Kidney glomerular epithelial cell (primary cell): ENCODE data around the gene COL11A2.

ENCODE experiments used
- DNase-seq: peaks from one replicate; lab custom pipeline; 2025; lab: John Stamatoyannopoulos, UW

COL11A2 gene

DNA sequence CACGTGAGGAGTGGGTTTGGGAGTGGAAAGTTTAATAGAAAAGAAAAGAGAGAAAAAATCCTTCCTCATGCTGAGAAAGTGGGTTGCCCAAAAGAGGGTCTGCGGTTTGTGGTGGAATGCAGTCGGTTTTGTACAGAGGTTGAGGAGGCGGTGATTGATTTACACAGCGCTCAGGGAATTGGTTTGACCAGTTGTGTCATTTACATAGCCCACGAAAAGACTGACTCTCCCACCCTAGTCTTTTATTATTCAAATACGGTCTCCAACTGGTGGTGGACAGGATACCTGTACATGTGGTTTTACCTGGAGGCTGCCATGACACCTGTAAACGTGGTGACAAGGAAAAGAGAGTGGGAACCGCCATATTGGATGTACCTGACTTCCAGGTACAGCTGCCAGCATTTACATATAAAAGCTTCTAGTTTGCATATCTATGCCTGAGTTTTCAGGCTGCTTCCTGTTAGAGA lies 74.4 kb downstream of the COL11A2 start:
- no peak for DNase-seq

DNA sequence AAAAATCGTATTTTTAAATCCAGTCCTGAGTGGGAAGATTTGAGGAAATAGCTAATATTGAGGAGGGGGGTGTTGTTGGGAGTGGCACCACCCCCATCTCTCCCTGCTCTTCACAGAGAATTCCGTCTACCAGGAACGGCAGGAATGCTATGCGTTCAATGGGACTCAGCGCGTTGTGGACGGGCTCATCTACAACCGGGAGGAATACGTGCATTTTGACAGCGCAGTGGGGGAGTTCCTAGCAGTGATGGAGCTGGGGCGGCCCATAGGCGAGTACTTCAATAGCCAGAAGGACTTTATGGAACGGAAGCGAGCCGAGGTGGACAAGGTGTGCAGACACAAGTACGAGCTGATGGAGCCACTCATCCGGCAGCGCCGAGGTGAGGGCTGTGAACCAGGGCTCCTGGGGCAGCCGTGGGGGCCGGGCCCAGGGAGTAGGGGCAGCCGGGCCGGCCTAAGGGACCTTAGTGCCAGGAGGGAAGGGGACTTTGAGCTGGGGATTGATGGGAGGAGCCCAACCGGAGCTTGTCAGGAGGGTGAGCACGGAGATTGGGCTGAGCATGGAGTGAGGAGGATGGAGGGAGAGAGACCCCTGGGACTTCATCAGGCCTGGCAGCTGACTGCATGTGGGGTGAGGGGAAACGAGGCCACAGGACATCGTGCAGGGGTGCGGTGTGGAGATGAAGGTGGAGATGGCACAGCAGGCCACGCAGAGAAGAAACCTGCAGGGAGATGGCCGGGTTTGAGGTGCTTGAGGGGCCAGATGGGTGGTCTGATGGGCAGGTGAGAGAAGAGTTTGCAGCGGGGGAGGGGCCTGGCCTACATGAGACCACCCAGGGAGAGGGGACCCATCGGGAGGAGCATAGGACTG lies 75.2 kb downstream of the COL11A2 start:
- no peak for DNase-seq

DNA sequence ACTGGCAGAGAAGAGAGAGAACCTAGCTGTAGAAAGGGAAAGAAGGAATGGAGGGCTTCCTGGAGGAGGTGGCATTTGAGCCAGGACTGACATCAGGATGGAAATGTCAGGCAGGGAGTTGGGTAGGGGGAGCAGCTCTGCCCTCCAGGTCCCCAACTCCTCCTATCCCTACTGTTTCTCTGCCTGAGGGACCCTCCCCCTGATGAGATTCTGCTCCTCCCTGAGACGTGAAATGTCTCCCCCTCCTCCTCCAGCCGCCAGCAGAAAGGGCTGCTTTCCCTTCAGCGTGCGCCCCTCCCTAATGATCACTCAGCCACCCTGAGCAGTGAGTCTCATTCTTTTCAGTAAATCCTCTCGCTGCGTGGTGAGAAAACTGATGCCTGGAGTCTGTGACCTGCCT lies 75.8 kb downstream of the COL11A2 start:
- no peak for DNase-seq

DNA sequence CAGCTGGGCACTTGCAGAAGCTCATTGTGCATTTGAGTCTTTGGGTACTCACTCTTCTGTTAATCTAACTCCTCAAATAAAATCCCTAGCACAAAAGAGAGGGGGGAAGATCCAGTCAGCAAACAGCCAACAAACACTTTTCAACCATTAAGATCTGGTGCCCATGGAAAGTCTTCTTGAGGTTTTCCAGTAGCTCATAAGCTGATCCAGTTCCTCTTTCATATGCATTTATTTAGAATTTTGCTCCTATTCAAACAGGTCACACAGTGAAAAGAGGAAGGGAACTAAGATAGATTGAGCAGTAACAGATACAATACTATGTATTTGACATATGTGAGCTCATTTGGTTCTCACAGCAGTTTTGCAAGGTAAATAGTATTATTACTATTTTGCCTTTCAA lies 77.9 kb downstream of the COL11A2 start:
- no peak for DNase-seq

DNA sequence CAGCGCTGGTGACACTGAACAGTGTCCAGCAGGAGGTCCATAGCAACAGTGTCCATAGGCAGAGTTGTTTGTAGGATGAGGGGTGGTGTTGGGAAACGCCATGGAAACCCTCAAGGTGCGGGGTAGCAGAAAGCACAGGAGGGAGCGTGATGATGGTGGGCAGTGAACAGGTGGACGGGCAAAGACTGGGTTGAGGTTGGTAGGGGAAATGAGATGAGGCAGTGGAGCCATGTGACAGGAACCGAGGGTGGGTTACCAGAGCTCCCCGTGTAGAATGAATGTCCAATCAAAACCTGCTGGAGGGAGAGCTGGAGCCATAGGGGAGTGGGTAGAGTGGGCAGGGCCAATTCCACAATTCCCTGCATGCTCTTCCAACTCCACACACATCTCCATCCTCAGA lies 78.5 kb downstream of the COL11A2 start:
- no peak for DNase-seq
